Pancreas (tissue), 10 donors: ENCODE data around the gene MAP3K20. TPM values are rescaled to one million over a fixed set of nuclear protein-coding genes. Genes with fewer than 3 reads are reported as not detected.

Experiments used
- ATAC-seq, 4 donors: fragments of 200-7000 bp; cut with Tn5 transposase; one replicate each; pipeline versions ENCODE4 v1.8.0 to v1.9.1; 2020; ENCODE audit warnings: mild to moderate bottlenecking in 4 of 4, moderate library complexity in 4 of 4
- DNase-seq, 6 donors: peaks; one replicate each; pipeline ENCODE4 v3.0.0-alpha.2; 2020
- FAIRE-seq: peaks from 2 replicates; lab custom pipeline; 2012; peaks lifted over from hg19 to GRCh38; lab: Jason Lieb, UNC
- H3K27ac ChIP-seq, 4 donors: fragments of 200-600 bp; sonication (generic); 1 replicate in 3 of 4; 2 replicates in 1 of 4; pipeline versions ENCODE4 v1.5.0 to v1.8.0; 2020
- H3K27me3 ChIP-seq, 4 donors: fragments of 200-600 bp; one replicate each; pipeline ENCODE4 v1.8.0; 2021
- H3K36me3 ChIP-seq, 3 donors: fragments of 200-600 bp; sonication (generic) in 1 of 3; one replicate each; pipeline versions ENCODE4 v1.5.0 to v1.8.0; 2020 to 2021
- H3K4me1 ChIP-seq, 3 donors: fragments of 200-600 bp; one replicate each; pipeline ENCODE4 v1.8.0; 2021
- H3K4me3 ChIP-seq, 4 donors: fragments of 200-600 bp; sonication (generic) in 2 of 4; one replicate each; pipeline versions ENCODE4 v1.5.0 to v1.8.0; 2020 to 2021
- H3K9me3 ChIP-seq, 4 donors: fragments of 200-600 bp; one replicate each; pipeline ENCODE4 v1.8.0; 2021
- WGBS, 2 donors: extraction: QIAGEN DNeasy Blood & Tissue Kit; methylation state at CpG; one replicate each; pipeline ENCODE4 v1.1.7; 2013; 5-methylcytosine and 5-hydroxymethylcytosine counted together
- intact Hi-C, 3 donors: fragments of 100-400 bp; cut with DNase I; formaldehyde crosslinking; loops; one replicate each; pipeline versions ENCODE4 v1.11.1 to v1.14.2; 2022
- polyA plus RNA-seq, 2 donors: library from polyadenylated mRNA; stranded (reverse); fragments of 200-250 nt; gene quantifications; one replicate each; pipeline ENCODE4 v1.2.3, GENCODE V29; 2013
- total RNA-seq, 6 donors: library from RNA; stranded (reverse); fragmentation: NEBNext Ultra II Directional in 4 of 6; extraction: Animal tissue kit (Norgen Biotek cat#: 25700) in 4 of 6; gene quantifications; one replicate each; pipeline versions ENCODE4 v1.2.1 to v1.2.4, GENCODE V29; 2021 to 2023
- TF ChIP-seq, protein P1 (sequence below), 4 donors: fragments of 200-600 bp; sonication (generic) in 3 of 4; IDR thresholded peaks; one replicate each; pipeline versions ENCODE4 v1.5.0 to v1.8.0; 2021; ENCODE audit warnings: antibody characterized with exemption in 4 of 4
- donor health status: healthy with polysubstance abuse.
- donor health status: DM: no; HTN: no; CAD: no; lungs with moderate emphysema.
- donor health status: DM: no; HTN: no; CAD: no.
- donor health status: control.
- donor health status: control.
- donor health status: Bipolar disorder and iron deficiency.
- donor health status: DM: yes; HTN: yes; CAD: no.
- donor health status: DM: no; HTN: no; CAD: no.
- donor health status: DM: no; HTN: no; CAD: no.
- donor health status: DM: yes; HTN: yes; CAD: no.

The MAP3K20 gene
- total and polyA plus RNA-seq, 8 donors: 4.1 to 23.7 (median 8.2) TPM

DNA sequence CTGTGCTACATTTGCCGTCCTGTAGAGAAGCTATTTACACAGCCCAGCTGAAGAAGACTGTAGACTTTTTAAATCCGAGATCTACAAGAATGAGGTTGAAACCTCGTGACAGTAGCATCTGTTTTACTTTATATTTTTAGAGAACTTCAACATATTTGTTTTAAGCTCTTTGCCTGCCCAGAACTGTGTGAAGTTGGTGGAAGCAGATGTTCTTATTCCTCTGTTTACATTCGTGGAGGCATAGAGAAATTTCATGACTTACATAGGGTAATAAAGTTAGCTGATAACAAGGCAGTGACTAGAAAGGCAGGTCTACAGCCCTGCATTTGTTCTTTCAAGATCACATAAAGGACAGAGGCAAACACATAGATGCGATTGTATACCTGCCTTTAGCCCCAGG, 47.0 kb upstream of the MAP3K20 start:
- FAIRE-seq: no peak
- TF ChIP-seq, protein P1, sequence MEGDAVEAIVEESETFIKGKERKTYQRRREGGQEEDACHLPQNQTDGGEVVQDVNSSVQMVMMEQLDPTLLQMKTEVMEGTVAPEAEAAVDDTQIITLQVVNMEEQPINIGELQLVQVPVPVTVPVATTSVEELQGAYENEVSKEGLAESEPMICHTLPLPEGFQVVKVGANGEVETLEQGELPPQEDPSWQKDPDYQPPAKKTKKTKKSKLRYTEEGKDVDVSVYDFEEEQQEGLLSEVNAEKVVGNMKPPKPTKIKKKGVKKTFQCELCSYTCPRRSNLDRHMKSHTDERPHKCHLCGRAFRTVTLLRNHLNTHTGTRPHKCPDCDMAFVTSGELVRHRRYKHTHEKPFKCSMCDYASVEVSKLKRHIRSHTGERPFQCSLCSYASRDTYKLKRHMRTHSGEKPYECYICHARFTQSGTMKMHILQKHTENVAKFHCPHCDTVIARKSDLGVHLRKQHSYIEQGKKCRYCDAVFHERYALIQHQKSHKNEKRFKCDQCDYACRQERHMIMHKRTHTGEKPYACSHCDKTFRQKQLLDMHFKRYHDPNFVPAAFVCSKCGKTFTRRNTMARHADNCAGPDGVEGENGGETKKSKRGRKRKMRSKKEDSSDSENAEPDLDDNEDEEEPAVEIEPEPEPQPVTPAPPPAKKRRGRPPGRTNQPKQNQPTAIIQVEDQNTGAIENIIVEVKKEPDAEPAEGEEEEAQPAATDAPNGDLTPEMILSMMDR (IDR thresholded peaks at IDR 0.05): no peak
- no peak for ATAC-seq
- intact Hi-C loops: loop anchor here in 2 of 3 donors (5.0 to 10.0 kb wide), 2 partner anchors 186 to 189 kb away; no protein-coding TSS in a partner anchor
- no peak for DNase-seq
- Histone ChIP-seq H3K27ac (no peak overlapping the region), H3K36me3 (no peaks in the 10 kb centered on the region), H3K4me3 (no peak overlapping the region), H3K4me1 (peaks cover 4 to 14% (median 8%) of the 10 kb centered on the region in 3 donors), H3K27me3 (no peaks in the 10 kb centered on the region), H3K9me3 (no peaks in the 10 kb centered on the region)
- 48 to 55% methylated on average over 5 of the region's 5 CpGs for WGBS, 2 donors

DNA sequence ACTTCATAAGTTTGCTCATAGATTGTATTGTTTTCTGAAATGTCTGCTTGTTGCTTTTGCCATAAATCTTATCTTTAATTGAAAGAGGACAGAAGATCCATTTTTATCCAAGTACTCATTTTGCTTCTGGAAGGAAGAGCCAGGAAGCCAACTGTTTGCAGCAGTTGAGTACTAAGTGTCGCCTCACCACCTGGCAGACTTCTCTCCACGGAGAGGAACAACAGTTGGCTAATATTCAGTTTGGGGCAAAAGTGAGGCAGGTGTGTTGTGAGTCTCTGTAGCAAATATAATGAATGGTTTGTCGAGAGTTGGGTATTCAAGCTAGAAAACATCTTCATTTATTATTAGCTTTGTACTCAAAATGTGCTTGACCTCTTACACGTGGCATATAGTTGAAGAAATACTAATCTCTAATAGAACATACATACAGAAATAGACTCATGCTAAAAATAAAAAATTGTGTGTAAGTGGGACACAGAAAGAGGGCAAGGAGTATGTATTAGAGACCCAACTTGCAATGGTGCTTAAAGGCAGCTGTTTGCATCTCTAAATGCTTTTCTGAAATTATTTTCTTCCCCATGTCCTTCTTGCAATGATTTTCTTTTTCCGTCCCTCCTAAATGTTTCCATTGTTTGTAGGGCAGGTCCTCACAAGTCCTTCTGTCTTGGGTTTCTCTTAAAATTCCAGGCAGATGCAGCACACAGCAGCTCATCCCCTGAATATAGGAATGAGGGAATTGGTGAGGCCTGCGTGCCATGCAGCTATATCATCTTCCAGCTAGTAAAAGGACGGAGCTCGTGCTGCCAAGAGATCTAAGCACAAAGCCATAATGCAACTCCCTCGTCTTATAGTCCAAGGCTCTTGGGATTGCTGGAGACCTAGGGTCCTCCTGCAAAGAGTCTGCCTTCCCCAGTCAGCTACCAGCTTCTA, 44.8 kb upstream of the MAP3K20 start:
- TF ChIP-seq, protein P1 (IDR thresholded peaks at IDR 0.05): no peak
- intact Hi-C loops: loop anchor here in 1 of 3 donors (5.0 kb wide), 1 partner anchor 176 kb away; no protein-coding TSS in a partner anchor
- Histone ChIP-seq H3K27ac (no peak overlapping the region), H3K4me3 (no peak overlapping the region), H3K36me3 (no peaks in the 10 kb centered on the region), H3K4me1 (peaks cover 4 to 14% (median 8%) of the 10 kb centered on the region in 3 donors), H3K27me3 (no peaks in the 10 kb centered on the region), H3K9me3 (no peaks in the 10 kb centered on the region)
- FAIRE-seq (no peak), DNase-seq (no peak), ATAC-seq (no peak)
- WGBS, 2 donors: 85 to 87% methylated on average over 9 of the region's 9 CpGs

DNA sequence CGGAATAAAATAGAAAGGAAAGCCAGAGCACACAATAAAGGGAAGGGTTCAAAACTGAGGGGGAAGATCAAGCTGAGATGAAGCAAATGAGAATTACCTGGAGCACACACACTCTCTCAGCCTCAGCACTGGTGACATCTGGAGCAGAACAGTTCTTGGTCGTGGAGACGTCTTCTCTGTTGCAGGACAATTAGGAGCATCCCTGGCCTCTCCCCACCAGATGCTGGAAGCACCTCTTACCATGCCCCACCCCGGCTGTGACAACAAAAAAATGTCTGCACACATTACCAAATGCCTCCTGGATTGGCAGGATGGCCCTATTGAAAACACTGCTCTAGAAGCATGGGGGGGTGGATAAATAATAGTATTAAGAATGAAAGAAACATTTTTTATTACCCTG, 43.6 kb upstream of the MAP3K20 start:
- TF ChIP-seq, protein P1 (IDR thresholded peaks at IDR 0.05): no peak
- WGBS, 2 donors: 86 to 92% methylated on average over 4 of the region's 4 CpGs
- H3K9me3 ChIP-seq: no peaks in the 10 kb centered on the region
- no peak for ATAC-seq
- no peak for FAIRE-seq
- DNase-seq: no peak
- no peak overlapping the region for H3K4me3 ChIP-seq
- no peak overlapping the region for H3K27ac ChIP-seq
- intact Hi-C loops: loop anchor here in 1 of 3 donors (5.0 kb wide), 1 partner anchor 175 kb away; no protein-coding TSS in a partner anchor
- H3K4me1 ChIP-seq: peaks cover 10 to 24% (median 11%) of the 10 kb centered on the region in 3 donors
- H3K36me3 ChIP-seq: no peaks in the 10 kb centered on the region
- no peaks in the 10 kb centered on the region for H3K27me3 ChIP-seq

DNA sequence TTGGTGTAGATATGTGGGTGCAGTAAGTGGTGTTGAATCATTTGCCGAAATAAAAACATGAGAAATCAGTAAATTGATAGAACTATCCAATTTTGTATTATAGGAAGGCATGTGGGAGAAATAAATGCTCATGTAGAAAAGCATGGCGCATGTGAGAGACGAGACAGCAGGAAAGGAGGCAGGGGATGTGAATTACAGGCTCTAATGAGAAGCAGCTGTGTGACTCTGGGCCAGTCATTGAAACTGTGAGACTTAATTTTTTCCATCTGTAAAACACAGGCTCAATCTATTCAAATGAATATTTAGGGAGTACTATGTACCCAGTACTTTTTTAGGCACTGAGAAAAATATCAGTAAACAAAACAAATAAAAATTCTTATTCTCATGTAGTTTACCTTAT, 42.6 kb upstream of the MAP3K20 start:
- H3K4me3 ChIP-seq: no peak overlapping the region
- H3K9me3 ChIP-seq: no peaks in the 10 kb centered on the region
- TF ChIP-seq, protein P1 (IDR thresholded peaks at IDR 0.05): no peak
- H3K4me1 ChIP-seq: peaks cover 14 to 25% (median 15%) of the 10 kb centered on the region in 3 donors
- 95 to 96% methylated on average over 3 of the region's 3 CpGs for WGBS, 2 donors
- no peaks in the 10 kb centered on the region for H3K27me3 ChIP-seq
- H3K27ac ChIP-seq: no peak overlapping the region
- FAIRE-seq (no peak), DNase-seq (no peak), ATAC-seq (no peak)
- intact Hi-C loops: loop anchor here in 1 of 3 donors (5.0 kb wide), 1 partner anchor 174 kb away; no protein-coding TSS in a partner anchor
- H3K36me3 ChIP-seq: no peaks in the 10 kb centered on the region
